ENCODE measurements around the gene MAMLD1.

MAMLD1 gene

GRCh38 chrX:150332023-150332422, 31.1 kb upstream of the MAMLD1 start:
- TF ChIP-seq CSDC2 (CRISPR knock-in tag; IDR thresholded peaks at IDR 0.05): no peak
- no peak for TF ChIP-seq ARNTL (CRISPR knock-in tag; IDR thresholded peaks at IDR 0.05; ENCODE audit: borderline replicate concordance, low read depth)
- TF ChIP-seq BACH2 (CRISPR knock-in tag; IDR thresholded peaks at IDR 0.05; ENCODE audit: borderline replicate concordance): no peak
- no peak for TF ChIP-seq PPARA (CRISPR knock-in tag; IDR thresholded peaks at IDR 0.05; ENCODE audit: borderline replicate concordance)
- no peak for TF ChIP-seq ZFP30 (CRISPR knock-in tag; IDR thresholded peaks at IDR 0.05)
- no peak for TF ChIP-seq RARB (CRISPR knock-in tag; IDR thresholded peaks at IDR 0.05)
- TF ChIP-seq TCF4 (CRISPR knock-in tag; IDR thresholded peaks at IDR 0.05; ENCODE audit: borderline replicate concordance): no peak
- no peak for ATAC-seq

- no peak for TF ChIP-seq ZFP3 (CRISPR knock-in tag; IDR thresholded peaks at IDR 0.05)
- TF ChIP-seq OSR1 (CRISPR knock-in tag; IDR thresholded peaks at IDR 0.05): no peak
- TF ChIP-seq GLIS3 (CRISPR knock-in tag; IDR thresholded peaks at IDR 0.05): no peak
- no peak for TF ChIP-seq PATZ1 (CRISPR knock-in tag; IDR thresholded peaks at IDR 0.05; ENCODE audit: borderline replicate concordance)
- TF ChIP-seq ZNF8 (CRISPR knock-in tag; IDR thresholded peaks at IDR 0.05): no peak
- no peak for TF ChIP-seq BACH2 (CRISPR knock-in tag; IDR thresholded peaks at IDR 0.05; ENCODE audit: borderline replicate concordance)
- TF ChIP-seq TSHZ2 (CRISPR knock-in tag; IDR thresholded peaks at IDR 0.05): no peak
- TF ChIP-seq ARNTL (CRISPR knock-in tag; IDR thresholded peaks at IDR 0.05; ENCODE audit: borderline replicate concordance, low read depth): no peak
- no peak for TF ChIP-seq ESRRG (CRISPR knock-in tag; IDR thresholded peaks at IDR 0.05)
- no peak for TF ChIP-seq ISL1 (CRISPR knock-in tag; IDR thresholded peaks at IDR 0.05)
- TF ChIP-seq RARB (CRISPR knock-in tag; IDR thresholded peaks at IDR 0.05): no peak
- TF ChIP-seq ZNF565 (CRISPR knock-in tag; conservative IDR thresholded peaks at IDR 0.05; ENCODE audit: low read depth): no peak
- TF ChIP-seq CREB5 (CRISPR knock-in tag; IDR thresholded peaks at IDR 0.05; ENCODE audit: low read depth): no peak
- ATAC-seq: no peak
Observed at GRCh38 chrX:150334100-150334499, 29.0 kb upstream of the MAMLD1 start.

GRCh38 chrX:150334981-150335380, 28.1 kb upstream of the MAMLD1 start:
- ATAC-seq: no peak
- no peak for TF ChIP-seq PPARA (CRISPR knock-in tag; IDR thresholded peaks at IDR 0.05; ENCODE audit: borderline replicate concordance)
- no peak for TF ChIP-seq ZC3H10 (CRISPR knock-in tag; IDR thresholded peaks at IDR 0.05)

GRCh38 chrX:150337026-150337425, 26.1 kb upstream of the MAMLD1 start:
- TF ChIP-seq OSR1 (CRISPR knock-in tag; IDR thresholded peaks at IDR 0.05): no peak
- no peak for TF ChIP-seq RARB (CRISPR knock-in tag; IDR thresholded peaks at IDR 0.05)
- TF ChIP-seq GLIS3 (CRISPR knock-in tag; IDR thresholded peaks at IDR 0.05): no peak
- TF ChIP-seq BACH2 (CRISPR knock-in tag; IDR thresholded peaks at IDR 0.05; ENCODE audit: borderline replicate concordance): no peak
- no peak for TF ChIP-seq ISL1 (CRISPR knock-in tag; IDR thresholded peaks at IDR 0.05)
- no peak for TF ChIP-seq PPARA (CRISPR knock-in tag; IDR thresholded peaks at IDR 0.05; ENCODE audit: borderline replicate concordance)
- no peak for TF ChIP-seq CSRNP3 (CRISPR knock-in tag; IDR thresholded peaks at IDR 0.05)
- no peak for TF ChIP-seq TSHZ2 (CRISPR knock-in tag; IDR thresholded peaks at IDR 0.05)
- TF ChIP-seq POU6F1 (CRISPR knock-in tag; IDR thresholded peaks at IDR 0.05; ENCODE audit: borderline replicate concordance, low read depth): no peak
- TF ChIP-seq ESRRG (CRISPR knock-in tag; IDR thresholded peaks at IDR 0.05): no peak
- TF ChIP-seq CSDC2 (CRISPR knock-in tag; IDR thresholded peaks at IDR 0.05): no peak
- TF ChIP-seq ZNF70 (CRISPR knock-in tag; IDR thresholded peaks at IDR 0.05): no peak
- no peak for TF ChIP-seq ARNTL (CRISPR knock-in tag; IDR thresholded peaks at IDR 0.05; ENCODE audit: borderline replicate concordance, low read depth)
- TF ChIP-seq TOX (CRISPR knock-in tag; IDR thresholded peaks at IDR 0.05; ENCODE audit: borderline replicate concordance): no peak
- no peak for ATAC-seq
